Activated CD4-positive, alpha-beta T cell treated with anti-CD3 and anti-CD28 coated beads, Interleukin-2, amount 10 ng/mL, durations not matched to agents 7 days and 5 days (primary cell): Measurements from ENCODE around the gene SIPA1L3. TPM values are rescaled to one million over a fixed set of nuclear protein-coding genes. Genes with fewer than 3 reads are reported as not detected.

ENCODE experiments used
- CTCF ChIA-PET: fragments of 350-600 bp; sonication (Branson Sonifier 250); formaldehyde crosslinking; loops from one replicate; lab custom pipeline; 2021; ENCODE audit warnings: antibody characterized with exemption; lab: Charles Lee
- POLR2A ChIA-PET: fragments of 350-600 bp; sonication (Branson Sonifier 250); formaldehyde crosslinking; loops from one replicate; lab custom pipeline; 2021; ENCODE audit warnings: antibody characterized with exemption; lab: Charles Lee
- DNase-seq: peaks from one replicate; pipeline ENCODE4 v3.0.0-alpha.2; 2020
- H3K27ac Mint-ChIP-seq: one replicate; pipeline ENCODE4 v1.8.0; 2021; ENCODE audit warnings: mild to moderate bottlenecking, moderate library complexity, mixed read lengths
- H3K27me3 Mint-ChIP-seq: one replicate; pipeline ENCODE4 v1.8.0; 2021; ENCODE audit warnings: mixed read lengths
- H3K36me3 Mint-ChIP-seq: one replicate; pipeline ENCODE4 v1.8.0; 2021; ENCODE audit warnings: low read depth, mixed read lengths
- H3K4me1 Mint-ChIP-seq: one replicate; pipeline ENCODE4 v1.8.0; 2021; ENCODE audit warnings: mixed read lengths
- H3K4me3 Mint-ChIP-seq: one replicate; pipeline ENCODE4 v1.8.0; 2021; ENCODE audit warnings: mild to moderate bottlenecking, moderate library complexity, mixed read lengths
- H3K9me3 Mint-ChIP-seq: one replicate; pipeline ENCODE4 v1.8.0; 2021; ENCODE audit warnings: mixed read lengths
- total RNA-seq, 2 experiments: library from RNA; stranded (reverse); gene quantifications; one replicate each; pipeline ENCODE4 v1.2.3, GENCODE V29; 2021

Gene SIPA1L3
- total RNA-seq, 2 experiments from 2014 or later = 17.1 to 25.0 TPM

DNA sequence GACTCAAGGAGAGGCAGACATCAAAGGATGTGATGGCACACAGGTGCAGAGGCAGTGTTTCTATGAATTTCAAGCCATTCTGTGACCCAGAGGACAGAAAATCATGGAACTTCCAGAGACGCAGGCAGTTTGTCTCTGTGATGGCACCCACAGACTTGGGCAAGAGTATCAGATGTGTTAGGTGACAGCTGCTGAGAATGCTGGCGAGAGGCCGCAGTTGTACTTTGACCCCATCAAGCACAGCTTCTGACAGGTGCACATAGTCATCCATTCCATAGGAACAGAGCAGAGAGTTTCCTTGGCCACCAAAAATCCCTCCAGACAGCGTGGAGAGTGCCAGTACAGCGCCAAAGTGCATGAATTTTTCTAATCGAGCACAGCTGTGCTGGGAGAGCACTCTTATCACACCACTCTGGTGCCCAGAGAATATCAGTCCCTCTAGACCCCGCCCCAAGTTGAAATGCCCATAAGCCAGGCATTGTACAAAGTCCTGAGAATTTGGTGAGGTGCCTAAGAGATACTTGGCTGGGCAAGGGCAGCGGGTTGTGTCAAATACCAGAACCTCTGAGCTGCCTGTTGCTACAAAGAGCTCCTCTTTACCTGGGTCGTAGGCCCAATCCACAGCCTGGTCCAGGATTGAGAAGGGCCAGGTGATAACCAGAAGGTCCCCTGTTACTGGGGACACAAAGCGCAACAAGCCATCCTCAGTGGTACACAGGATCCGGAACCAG lies 13.0 kb upstream of the SIPA1L3 start:
- no peaks in the 10 kb centered on the region for H3K9me3 Mint-ChIP-seq
- no peaks in the 10 kb centered on the region for H3K36me3 Mint-ChIP-seq
- ChIA-PET POLR2A (interaction anchor here (0.6 kb wide), 1 partner anchor 690 kb away, joined by 4 read pairs; no protein-coding TSS in a partner anchor), CTCF (interaction anchor here (0.6 to 1.4 kb wide), 2 partner anchors 10 to 45 kb away, joined by 3 read pairs; no protein-coding TSS in a partner anchor)
- peaks cover 5% of the 10 kb centered on the region for H3K4me1 Mint-ChIP-seq
- no peak for DNase-seq
- no peaks in the 10 kb centered on the region for H3K27me3 Mint-ChIP-seq
- H3K27ac Mint-ChIP-seq = no peak overlapping the region
- no peak overlapping the region for H3K4me3 Mint-ChIP-seq

DNA sequence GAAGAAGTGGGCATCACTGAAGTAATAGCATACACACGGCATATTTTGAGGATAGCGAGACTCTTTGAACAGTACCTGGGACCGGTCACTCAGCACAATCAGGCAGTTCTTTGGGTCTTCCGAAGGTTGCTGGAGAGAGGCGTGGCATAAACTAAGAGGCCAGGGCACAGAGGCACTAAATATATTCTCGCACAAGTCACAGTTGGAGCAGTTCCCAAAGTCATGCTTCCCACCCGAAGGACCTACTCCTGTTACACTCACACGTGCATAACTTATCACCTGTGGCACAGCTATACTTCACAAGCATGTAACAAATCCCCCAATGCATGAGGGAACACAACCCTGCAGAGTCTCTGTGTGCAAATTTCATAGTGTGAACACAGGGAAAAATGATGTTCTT lies 10.8 kb upstream of the SIPA1L3 start:
- H3K36me3 Mint-ChIP-seq = no peaks in the 10 kb centered on the region

DNA sequence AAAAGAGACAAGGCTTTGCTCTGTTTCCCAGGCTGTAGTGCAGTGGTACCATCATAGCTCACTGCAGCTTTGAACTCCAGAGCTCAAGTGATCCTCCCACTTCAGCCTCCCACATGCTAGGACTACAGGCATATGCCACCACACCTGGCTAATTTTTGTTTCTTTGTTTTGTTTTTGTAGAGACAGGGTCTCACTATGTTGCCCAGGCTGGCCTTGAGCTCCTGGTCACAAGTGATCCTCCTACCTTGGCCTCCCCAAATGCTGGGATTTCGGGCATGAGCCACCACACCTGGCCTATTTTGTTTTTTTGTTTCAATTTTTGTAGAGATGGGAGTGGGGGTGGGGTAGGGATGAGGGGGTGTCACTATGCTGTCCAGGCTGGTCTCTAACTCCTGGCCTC lies 7.6 kb upstream of the SIPA1L3 start:
- Mint-ChIP-seq H3K9me3 (no peaks in the 10 kb centered on the region), H3K27me3 (no peaks in the 10 kb centered on the region), H3K27ac (no peak overlapping the region), H3K36me3 (no peaks in the 10 kb centered on the region), H3K4me3 (no peak overlapping the region), H3K4me1 (peaks cover 5% of the 10 kb centered on the region)
- POLR2A ChIA-PET = no interaction called here
- CTCF ChIA-PET = interaction anchor here (0.6 kb wide), 2 partner anchors 18 to 557 kb away, joined by 3 read pairs; no protein-coding TSS in a partner anchor
- no peak for DNase-seq

More for the DNA sequence above, 10.8 kb upstream of the SIPA1L3 start:
- Mint-ChIP-seq H3K9me3 (no peaks in the 10 kb centered on the region), H3K27ac (no peak overlapping the region), H3K27me3 (no peaks in the 10 kb centered on the region), H3K4me3 (no peak overlapping the region), H3K4me1 (peaks cover 5% of the 10 kb centered on the region)
- ChIA-PET POLR2A (no interaction called here), CTCF (no interaction called here)
- DNase-seq = no peak

DNA sequence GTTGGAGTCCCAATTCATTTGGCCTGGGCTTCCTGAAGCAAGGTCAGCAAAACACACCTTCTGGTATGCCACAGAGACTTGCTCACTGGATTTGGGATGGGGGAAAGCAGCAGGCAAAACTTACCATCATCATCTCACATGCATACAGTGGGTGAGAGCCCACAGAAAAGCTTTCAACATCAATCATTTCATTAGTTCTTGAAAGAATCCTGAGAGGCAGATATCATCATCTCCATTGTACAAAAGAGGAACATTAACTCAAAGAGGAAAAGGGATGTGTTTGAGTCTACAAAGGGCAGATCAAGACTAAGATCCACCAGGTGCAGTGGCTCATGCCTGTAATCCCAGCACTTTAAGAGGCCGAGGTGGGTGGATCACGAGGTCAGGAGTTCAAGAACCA lies 7.0 kb upstream of the SIPA1L3 start:
- POLR2A ChIA-PET = no interaction called here
- H3K4me1 Mint-ChIP-seq = peaks cover 5% of the 10 kb centered on the region
- H3K36me3 Mint-ChIP-seq = no peaks in the 10 kb centered on the region
- H3K27ac Mint-ChIP-seq = no peak overlapping the region
- H3K27me3 Mint-ChIP-seq = no peaks in the 10 kb centered on the region
- DNase-seq = no peak
- CTCF ChIA-PET = no interaction called here
- no peak overlapping the region for H3K4me3 Mint-ChIP-seq
- no peaks in the 10 kb centered on the region for H3K9me3 Mint-ChIP-seq

DNA sequence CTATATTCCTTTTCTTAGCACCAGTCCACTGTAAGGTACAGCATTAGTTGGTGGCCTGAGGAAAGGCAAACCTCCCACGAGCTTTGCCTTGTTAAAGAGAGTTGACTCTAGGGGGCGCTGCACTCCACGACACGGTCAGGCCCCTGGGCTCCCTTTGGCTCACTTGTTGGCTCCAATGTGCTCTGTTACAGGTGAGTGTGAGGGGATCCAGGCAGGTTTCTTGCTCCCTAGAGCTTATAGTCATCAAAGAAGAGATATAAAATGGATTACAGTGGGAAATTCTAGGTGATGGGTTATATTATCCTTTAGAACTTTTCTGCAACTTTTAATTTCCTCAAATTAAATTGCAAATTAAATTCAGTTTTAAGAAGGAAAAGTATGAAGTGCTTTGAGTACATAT lies 4.3 kb upstream of the SIPA1L3 start:
- Mint-ChIP-seq H3K27me3 (no peaks in the 10 kb centered on the region), H3K9me3 (no peaks in the 10 kb centered on the region), H3K4me1 (peaks cover 10% of the 10 kb centered on the region), H3K4me3 (no peak overlapping the region), H3K36me3 (no peaks in the 10 kb centered on the region), H3K27ac (no peak overlapping the region)
- ChIA-PET POLR2A (interaction anchor here (0.7 kb wide), 1 partner anchor 434 kb away, joined by 4 read pairs; no protein-coding TSS in a partner anchor), CTCF (interaction anchor here (0.5 to 1.4 kb wide), 13 partner anchors 8 to 1117 kb away, joined by 3 to 7 read pairs (median 3); no protein-coding TSS in a partner anchor)
- DNase-seq = peak; percentile 88

DNA sequence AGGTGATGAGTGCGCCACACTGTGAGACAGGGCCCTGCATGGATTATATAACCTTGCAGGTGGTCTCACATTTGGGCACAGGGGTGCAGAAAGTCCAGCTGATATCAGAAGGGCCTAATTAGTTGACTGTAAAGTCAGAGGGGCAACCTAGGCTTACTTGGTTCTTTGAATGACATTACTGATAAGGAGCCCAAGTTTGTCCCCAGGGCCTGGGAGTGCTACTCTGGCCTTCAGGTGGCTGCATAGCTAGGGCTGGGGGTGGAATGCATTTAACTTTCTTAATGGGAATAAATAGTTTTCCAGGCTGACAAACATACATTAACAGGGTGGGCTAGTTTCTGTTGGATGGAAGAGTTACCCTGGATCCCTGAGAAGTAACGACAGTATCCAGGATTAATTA lies 3.9 kb upstream of the SIPA1L3 start:
- Mint-ChIP-seq H3K4me1 (peaks cover 13% of the 10 kb centered on the region), H3K36me3 (no peaks in the 10 kb centered on the region), H3K9me3 (no peaks in the 10 kb centered on the region), H3K27ac (no peak overlapping the region), H3K27me3 (no peaks in the 10 kb centered on the region), H3K4me3 (no peak overlapping the region)
- ChIA-PET POLR2A (no interaction called here), CTCF (interaction anchor here (1.1 to 1.3 kb wide), 4 partner anchors 8 to 327 kb away, joined by 3 to 7 read pairs (median 4); no protein-coding TSS in a partner anchor)
- DNase-seq = no peak

DNA sequence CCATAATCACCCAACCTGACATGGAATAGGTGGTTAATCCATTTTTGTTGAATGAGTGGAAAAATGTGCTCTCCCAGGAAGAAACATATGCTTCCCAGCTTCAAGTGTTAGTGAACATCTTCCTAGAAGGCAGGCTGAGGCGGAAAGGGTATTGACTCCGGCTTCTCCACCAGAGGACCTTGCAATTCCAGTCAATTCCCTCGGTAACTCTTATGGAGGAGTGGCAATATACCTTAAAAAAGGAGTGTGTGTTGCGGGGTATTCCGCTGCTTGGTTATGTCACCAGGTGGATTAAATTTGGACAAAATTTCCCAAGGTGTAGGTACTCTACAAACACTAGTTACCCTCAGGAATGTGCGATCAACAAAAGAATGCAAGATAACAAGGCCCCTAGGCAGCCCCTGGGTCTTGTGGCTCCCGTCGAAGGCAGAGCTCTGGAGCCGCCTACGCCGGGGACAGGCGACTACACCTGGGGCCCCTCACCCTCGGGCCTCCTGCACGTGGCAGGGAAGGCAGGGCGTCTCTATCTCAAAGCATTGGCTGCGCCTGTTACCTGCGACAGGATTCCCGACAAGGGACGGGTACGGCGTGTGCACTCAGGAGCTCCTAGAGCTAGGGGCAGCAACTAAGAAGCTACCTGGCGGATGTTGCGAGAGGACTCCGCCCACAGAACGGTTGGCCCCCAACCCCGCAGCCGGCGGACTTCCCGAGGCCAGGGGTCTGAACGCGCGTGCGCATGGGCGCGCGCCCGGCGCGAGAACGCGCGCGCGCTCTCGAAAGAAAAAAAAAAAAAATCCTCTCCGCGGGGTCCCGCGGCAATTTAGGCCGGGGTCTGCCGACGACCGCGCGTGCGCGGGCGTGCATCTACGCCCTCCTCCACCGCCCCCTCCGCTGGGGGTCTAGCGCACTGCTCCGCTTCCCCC lies 801 bp upstream of the SIPA1L3 start, which contains the start of gene WDR87:
WDR87 (minus strand) TSS at position 649 of the 923 bp plus-strand sequence. CDS start 8,355 bp downstream, outside the sequence.
- peak; percentile 37 for DNase-seq
- ChIA-PET POLR2A (interaction anchor here (2.1 kb wide), 1 partner anchor 142 kb away, joined by 4 read pairs; no protein-coding TSS in a partner anchor), CTCF (interaction anchor here (0.8 to 1.5 kb wide), 4 partner anchors 11 to 429 kb away, joined by 3 to 5 read pairs (median 4); no protein-coding TSS in a partner anchor)
- Mint-ChIP-seq H3K36me3 (no peaks in the 10 kb centered on the region), H3K27ac (peak within 1 kb of the TSS; percentile 82), H3K9me3 (no peaks in the 10 kb centered on the region), H3K27me3 (no peaks in the 10 kb centered on the region), H3K4me1 (peaks cover 19% of the 10 kb centered on the region), H3K4me3 (peak within 1 kb of the TSS; percentile 90)

DNA sequence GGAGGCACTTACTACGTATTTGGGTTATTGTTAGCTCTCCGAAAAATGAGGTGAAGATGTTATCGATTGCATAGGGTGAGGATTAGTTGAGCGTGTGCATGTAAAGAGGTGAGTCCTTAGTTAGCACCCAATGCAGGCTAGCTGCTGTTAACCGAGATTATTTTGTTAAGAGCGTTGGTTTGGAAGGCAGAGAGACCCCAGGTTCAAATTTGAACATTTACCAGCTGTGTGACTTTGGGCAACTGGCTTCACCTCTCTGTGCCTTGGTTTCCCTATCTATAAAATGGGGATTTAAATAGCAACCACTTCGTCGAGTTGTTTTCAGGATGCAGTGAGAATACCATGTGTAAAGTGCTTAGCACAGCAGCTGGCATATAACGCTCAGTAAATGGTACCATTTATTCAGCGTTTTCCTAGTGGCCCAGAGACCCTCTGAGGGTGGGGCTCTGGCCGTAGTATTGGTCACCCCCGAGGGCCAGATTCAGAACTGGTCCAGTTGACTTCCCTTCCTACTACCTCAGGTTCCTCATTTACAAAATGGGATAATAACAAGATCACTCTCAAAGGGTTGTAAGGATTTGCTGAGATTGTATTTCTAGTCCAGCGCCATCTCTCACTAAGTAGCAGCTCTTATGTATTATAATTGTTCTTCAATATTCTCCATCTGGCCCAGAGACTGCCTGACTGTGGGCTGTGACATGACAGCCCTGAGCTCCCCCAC lies 887 bp downstream of the SIPA1L3 start:
- DNase-seq = no peak
- Mint-ChIP-seq H3K4me1 (peaks cover 19% of the 10 kb centered on the region), H3K27ac (peak overlapping the region; percentile 26), H3K9me3 (no peaks in the 10 kb centered on the region), H3K36me3 (no peaks in the 10 kb centered on the region), H3K4me3 (peak overlapping the region; percentile 90), H3K27me3 (no peaks in the 10 kb centered on the region)
- ChIA-PET POLR2A (interaction anchor here (2.1 kb wide), 1 partner anchor 140 kb away, joined by 4 read pairs; no protein-coding TSS in a partner anchor), CTCF (interaction anchor here (0.9 to 1.5 kb wide), 4 partner anchors 13 to 319 kb away, joined by 3 to 4 read pairs (median 4); no protein-coding TSS in a partner anchor)

DNA sequence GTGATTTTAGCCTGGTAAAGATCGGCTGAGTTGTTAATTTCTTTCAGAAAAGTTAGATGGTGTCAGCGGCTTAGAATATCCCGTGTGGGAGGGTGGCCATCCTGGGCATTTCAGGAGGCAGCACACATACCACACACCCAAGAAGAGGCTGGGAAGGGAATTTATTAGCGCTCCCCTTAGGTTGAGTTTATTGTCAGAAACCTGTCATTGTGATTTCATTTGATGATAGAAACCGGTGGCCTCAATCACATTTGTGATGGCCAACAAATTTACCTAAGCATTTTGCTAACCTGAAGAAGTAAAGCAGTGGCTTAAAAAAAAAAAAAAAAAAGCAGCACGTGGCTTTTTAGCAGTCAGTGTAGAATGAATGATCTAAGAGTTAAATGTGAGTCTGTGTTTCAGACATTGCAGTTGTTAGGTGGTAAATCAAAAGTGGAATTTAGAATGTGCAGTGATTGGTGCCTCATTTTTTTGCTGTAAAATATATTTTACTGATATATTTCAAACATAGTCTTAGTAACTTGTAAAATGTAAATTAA lies 2.7 kb downstream of the SIPA1L3 start:
- no peaks in the 10 kb centered on the region for H3K27me3 Mint-ChIP-seq
- POLR2A ChIA-PET = no interaction called here
- H3K4me3 Mint-ChIP-seq = no peak overlapping the region
- H3K9me3 Mint-ChIP-seq = no peaks in the 10 kb centered on the region
- no peak for DNase-seq
- no peak overlapping the region for H3K27ac Mint-ChIP-seq
- H3K36me3 Mint-ChIP-seq = no peaks in the 10 kb centered on the region
- CTCF ChIA-PET = no interaction called here
- peaks cover 23% of the 10 kb centered on the region for H3K4me1 Mint-ChIP-seq

DNA sequence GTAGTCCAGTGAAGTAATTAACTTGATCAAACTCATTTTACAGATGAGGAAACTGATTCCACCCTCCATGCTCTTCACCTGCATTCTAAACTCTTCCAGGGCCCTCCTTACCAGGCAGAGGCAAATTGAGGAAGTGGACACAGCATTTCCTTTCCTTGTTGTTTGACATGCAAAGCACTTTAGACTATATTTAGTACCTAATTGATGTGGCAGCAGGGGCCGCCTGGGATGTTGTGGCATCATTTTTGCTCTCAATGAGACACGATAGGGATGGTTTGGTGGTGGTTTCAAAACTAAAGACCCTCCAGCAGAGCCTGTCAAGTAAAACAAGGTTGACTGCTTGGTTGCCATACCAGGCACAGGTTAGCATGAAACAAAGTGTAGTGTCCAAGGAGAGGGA lies 7.9 kb downstream of the SIPA1L3 start:
- POLR2A ChIA-PET = no interaction called here
- CTCF ChIA-PET = interaction anchor here (1.4 kb wide), 1 partner anchor 13 kb away, joined by 4 read pairs; no protein-coding TSS in a partner anchor
- no peak overlapping the region for H3K4me3 Mint-ChIP-seq

DNA sequence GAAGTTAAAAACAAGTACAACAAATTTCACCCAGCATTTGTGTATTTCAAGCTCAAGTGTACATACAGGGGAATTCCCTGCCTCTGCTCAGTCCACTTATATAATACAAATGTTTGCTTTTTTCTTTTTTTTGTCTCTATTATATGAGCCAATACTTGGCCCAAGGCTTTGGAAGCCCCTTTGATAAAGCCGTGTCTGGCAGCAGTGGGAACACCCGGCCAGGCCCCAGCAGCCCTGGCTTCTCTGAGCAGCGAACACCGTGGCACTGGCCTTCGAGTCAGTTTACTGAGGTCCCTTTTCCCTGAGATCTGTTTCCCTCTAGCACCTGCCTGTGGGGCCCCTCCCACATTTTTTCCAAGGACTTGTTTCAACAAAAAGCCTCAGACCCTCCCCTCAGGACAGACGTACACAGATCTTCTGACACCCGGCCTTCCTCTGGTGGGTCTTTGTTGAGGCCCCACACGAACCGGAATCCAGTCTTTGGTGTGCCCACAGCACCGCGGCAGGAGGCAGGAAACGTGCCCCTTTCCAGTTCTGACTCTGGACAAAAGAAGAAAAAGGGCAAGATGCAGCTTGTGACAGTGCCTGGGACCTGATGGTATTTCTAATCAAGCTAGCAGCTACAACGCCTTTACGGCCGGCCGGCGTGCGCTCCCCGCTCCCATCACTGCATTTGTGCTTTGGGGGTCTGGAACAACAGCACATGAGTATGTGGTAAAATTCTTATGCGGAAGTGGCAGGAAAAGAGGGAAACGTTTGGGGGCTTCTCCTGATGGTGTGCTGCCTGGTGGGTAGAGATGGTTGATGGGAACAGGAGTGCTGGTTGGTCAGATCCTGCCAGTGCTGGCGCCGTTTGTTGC lies 13.8 kb downstream of the SIPA1L3 start:
- Mint-ChIP-seq H3K36me3 (peaks cover 4% of the 10 kb centered on the region), H3K9me3 (no peaks in the 10 kb centered on the region), H3K4me3 (no peak overlapping the region), H3K27me3 (no peaks in the 10 kb centered on the region), H3K27ac (no peak overlapping the region), H3K4me1 (peaks cover 17% of the 10 kb centered on the region)
- DNase-seq = no peak
- POLR2A ChIA-PET = no interaction called here
- CTCF ChIA-PET = no interaction called here

More for the DNA sequence above, 7.9 kb downstream of the SIPA1L3 start:
- H3K4me1 Mint-ChIP-seq = peaks cover 20% of the 10 kb centered on the region
- no peaks in the 10 kb centered on the region for H3K27me3 Mint-ChIP-seq
- DNase-seq = peak; percentile 12
- no peaks in the 10 kb centered on the region for H3K9me3 Mint-ChIP-seq
- peaks cover 4% of the 10 kb centered on the region for H3K36me3 Mint-ChIP-seq
- peak overlapping the region; percentile 10 for H3K27ac Mint-ChIP-seq
